GM12878 (cell line): Measurements from ENCODE around the gene NGFR. TPM values are rescaled to one million over a fixed set of nuclear protein-coding genes. Genes with fewer than 3 reads are reported as not detected.

Experiments
- ATAC-seq: fragments of 200-7000 bp; cut with Tn5 transposase; 3 replicates; pipeline ENCODE4 v1.9.1; 2020; ENCODE audit warnings: mild to moderate bottlenecking, moderate library complexity
- Bru-seq: library from RNA; stranded (reverse); fragments of 400-500 nt; gene quantifications from one replicate; lab custom pipeline; 2021; lab: Mats Ljungman, UMichigan
- BruChase-seq, 2 experiments: library from RNA; stranded (reverse); fragments of 400-500 nt; gene quantifications; one replicate each; lab custom pipeline; 2021; lab: Mats Ljungman, UMichigan
- BruUV-seq: library from RNA; stranded (reverse); fragments of 400-500 nt; replicated peaks from 2 replicates; lab custom pipeline; 2021; lab: Mats Ljungman, UMichigan
- CTCF ChIA-PET: fragments of 300-600 bp; sonication (Branson Sonifier 250); formaldehyde crosslinking; extraction: SDS; loops from one replicate; lab custom pipeline; 2021; ENCODE audit warnings: inconsistent platforms; lab: Yijun Ruan, JAX
- POLR2A ChIA-PET: fragments of 350-600 bp; formaldehyde crosslinking; extraction: SDS; loops from one replicate; lab custom pipeline; 2021; ENCODE audit warnings: inconsistent platforms; lab: Charles Lee
- RAD21 ChIA-PET: fragments of 300-600 bp; sonication (Branson Sonifier 250); formaldehyde crosslinking; loops from one replicate; lab custom pipeline; 2023; ENCODE audit warnings: antibody characterized with exemption; ENCODE audit not compliant: unreplicated experiment; lab: Charles Lee
- SMC1A ChIA-PET: fragments of 300-600 bp; sonication (Branson Sonifier 250); formaldehyde crosslinking; loops from one replicate; lab custom pipeline; 2023; ENCODE audit not compliant: unreplicated experiment, uncharacterized antibody; lab: Charles Lee
- DNase-seq: peaks from one replicate; pipeline ENCODE4 v3.0.0-alpha.2; 2011; ENCODE audit warnings: low read depth, low spot score
- FAIRE-seq: peaks from 3 replicates; lab custom pipeline; 2011; peaks lifted over from hg19 to GRCh38; lab: Jason Lieb, UNC
- H2AFZ ChIP-seq: 2 replicates; pipeline ENCODE4 v1.6.0; 2011; ENCODE audit warnings: low read depth, low read length, control low read depth; ENCODE audit not compliant: control insufficient read depth
- H3K27ac ChIP-seq: 2 replicates; pipeline ENCODE4 v1.5.1; 2011; ENCODE audit warnings: control low read depth; ENCODE audit not compliant: control insufficient read depth, insufficient read depth
- H3K27me3 ChIP-seq, 2 experiments: replicated peaks in 1 of 2; 2 replicates each; pipeline versions ENCODE4 v1.6.0 to v1.6.1; 2011; ENCODE audit warnings: low read length in 1 of 2; ENCODE audit not compliant: control insufficient read depth in 2 of 2, insufficient read depth in 2 of 2
- H3K36me3 ChIP-seq, 2 experiments: 2 replicates each; pipeline ENCODE4 v1.5.1; 2011; ENCODE audit warnings: low read length in 1 of 2; ENCODE audit not compliant: control insufficient read depth in 2 of 2, insufficient read depth in 2 of 2
- H3K4me1 ChIP-seq: 2 replicates; pipeline ENCODE4 v1.6.1; 2011; ENCODE audit warnings: mild to moderate bottlenecking, low read length, moderate library complexity, mixed read lengths; ENCODE audit not compliant: control insufficient read depth, insufficient read depth
- H3K4me2 ChIP-seq: 2 replicates; pipeline ENCODE4 v1.6.0; 2011; ENCODE audit warnings: control low read depth; ENCODE audit not compliant: control insufficient read depth, insufficient read depth
- H3K4me3 ChIP-seq: fragments of 200-600 bp; sonication (generic); 2 replicates; pipeline ENCODE4 v1.5.1; 2016
- H3K79me2 ChIP-seq: 2 replicates; pipeline ENCODE4 v1.6.0; 2011; ENCODE audit warnings: low read length; ENCODE audit not compliant: control insufficient read depth, insufficient read depth
- H3K9ac ChIP-seq: 2 replicates; pipeline ENCODE4 v1.8.0; 2011; ENCODE audit warnings: low read length, control low read depth, mixed read lengths; ENCODE audit not compliant: control insufficient read depth, insufficient read depth
- H3K9me3 ChIP-seq: replicated peaks from 3 replicates; pipeline ENCODE4 v1.5.1; 2011; ENCODE audit warnings: mild to moderate bottlenecking, low read length; ENCODE audit not compliant: control insufficient read depth, insufficient read depth
- H4K20me1 ChIP-seq: 2 replicates; pipeline ENCODE4 v1.6.0; 2011; ENCODE audit not compliant: control insufficient read depth, insufficient read depth
- BACH1 ChIP-seq: fragments of 450-650 bp; IDR thresholded peaks from 2 replicates; pipeline ENCODE4 v1.6.1; 2017; ENCODE audit warnings: mild to moderate bottlenecking, borderline replicate concordance
- BRCA1 ChIP-seq: IDR thresholded peaks from 2 replicates; pipeline ENCODE4 v1.6.1; 2011; ENCODE audit warnings: low read depth, low read length, improper control_type of control experiment
- CBX3 ChIP-seq: fragments of 200-600 bp; sonication (generic); IDR thresholded peaks from 2 replicates; pipeline ENCODE4 v1.6.1; 2016; ENCODE audit warnings: low read depth, borderline replicate concordance
- E2F4 ChIP-seq: IDR thresholded peaks from 2 replicates; pipeline ENCODE4 v1.6.1; 2012; ENCODE audit warnings: low read depth, low read length, improper control_type of control experiment
- EED ChIP-seq: sonication (generic); IDR thresholded peaks from 2 replicates; pipeline ENCODE4 v1.6.1; 2016; ENCODE audit warnings: antibody characterized with exemption, low read depth
- GABPA ChIP-seq: IDR thresholded peaks from 2 replicates; pipeline ENCODE4 v1.6.1; 2014; ENCODE audit warnings: antibody characterized with exemption, low read depth, mild to moderate bottlenecking, inconsistent platforms
- HSF1 ChIP-seq: fragments of 150-350 bp; IDR thresholded peaks from 2 replicates; pipeline ENCODE4 v1.6.1; 2014; ENCODE audit warnings: mild to moderate bottlenecking, low read depth, low read length
- IKZF1 ChIP-seq: fragments of 450-650 bp; conservative IDR thresholded peaks from 2 replicates; pipeline ENCODE4 v1.6.1; 2017; ENCODE audit warnings: antibody characterized with exemption, mild to moderate bottlenecking
- JUNB ChIP-seq: IDR thresholded peaks from 2 replicates; pipeline ENCODE4 v1.6.1; 2016; ENCODE audit warnings: antibody characterized with exemption, mild to moderate bottlenecking
- NR2C2 ChIP-seq: IDR thresholded peaks from 2 replicates; pipeline ENCODE4 v1.6.1; 2011; ENCODE audit warnings: borderline replicate concordance, low read depth; ENCODE audit not compliant: control insufficient read depth, insufficient read length
- POLR2AphosphoS2 ChIP-seq: IDR thresholded peaks from 2 replicates; pipeline ENCODE4 v1.6.1; 2011; ENCODE audit warnings: low read depth, mild to moderate bottlenecking, low read length, improper control_type of control experiment, moderate library complexity
- POLR2AphosphoS5 ChIP-seq: IDR thresholded peaks from 2 replicates; pipeline ENCODE4 v1.6.1; 2011; ENCODE audit warnings: mild to moderate bottlenecking, low read length, inconsistent platforms
- RCOR1 ChIP-seq: conservative IDR thresholded peaks from 2 replicates; pipeline ENCODE4 v1.6.1; 2012; ENCODE audit warnings: low read depth, low read length, improper control_type of control experiment
- SIN3A ChIP-seq: IDR thresholded peaks from 2 replicates; pipeline ENCODE4 v1.6.1; 2012; ENCODE audit warnings: low read depth, low read length, improper control_type of control experiment
- USF2 ChIP-seq: IDR thresholded peaks from 2 replicates; pipeline ENCODE4 v1.6.1; 2011; ENCODE audit warnings: low read depth, low read length, improper control_type of control experiment, borderline replicate concordance
- ZNF217 ChIP-seq: fragments of 450-650 bp; IDR thresholded peaks from 2 replicates; pipeline ENCODE4 v1.6.1; 2017; ENCODE audit warnings: antibody characterized with exemption, mild to moderate bottlenecking
- ZNF622 ChIP-seq: fragments of 450-650 bp; IDR thresholded peaks from 2 replicates; pipeline ENCODE4 v1.6.1; 2017; ENCODE audit warnings: mild to moderate bottlenecking, inconsistent platforms
- WGBS: methylation state at CpG from one replicate; pipeline ENCODE4 v1.1.6; 2016; ENCODE audit warnings: low lambda C conversion rate; ENCODE audit not compliant: insufficient replicate concordance, insufficient coverage; ENCODE audit errors: missing lambda C conversion rate; 5-methylcytosine and 5-hydroxymethylcytosine counted together
- in situ Hi-C: fragments of 300-500 bp; cut with MboI; formaldehyde crosslinking; loops from 9 replicates; pipeline ENCODE4 v1.14.3; 2018; ENCODE audit warnings: mixed read lengths
- intact Hi-C: fragments of 100-400 bp; cut with micrococcal nuclease; formaldehyde crosslinking; loops from one replicate; pipeline ENCODE4 v1.14.2; 2022; ENCODE audit not compliant: unreplicated experiment
- long read RNA-seq, 2 experiments: library from polyadenylated mRNA; unstranded; transcript quantifications; one replicate each; pipeline ENCODE4 v2.0.0, GENCODE V29; 2019 to 2020
- polyA minus RNA-seq, 3 experiments: library from RNA; depleted of rRNA, polyadenylated mRNA; stranded (reverse); fragments of >200 nt; gene quantifications; 2 replicates each; pipeline ENCODE4 v1.2.3, GENCODE V29; 2011
- polyA plus RNA-seq, 11 experiments: library from polyadenylated mRNA; depleted of rRNA in 4 of 11; unstranded in 6 of 11; stranded (reverse) in 5 of 11; fragments of >200 nt; fragmentation: Nextera tagmentation in 4 of 11; fragmentation: Illumina TruSeq in 1 of 11; extraction: Ambion mirVana in 4 of 11; extraction: Trizol in 1 of 11; gene quantifications; 1 replicate in 1 of 11; 2 replicates in 10 of 11; pipeline versions ENCODE4 v1.2.1 to v1.2.3, GENCODE V29; 2011 to 2016; ENCODE audit warnings: inconsistent platforms in 2 of 11, missing spikeins in 2 of 11, low read depth in 1 of 11
- total RNA-seq, 4 experiments: library from RNA; depleted of rRNA in 3 of 4; stranded (reverse); fragments of >200 nt in 3 of 4; fragmentation: Illumina TruSeq in 1 of 4; extraction: Trizol in 1 of 4; gene quantifications; 2 replicates each; pipeline versions ENCODE4 v1.2.1 to v1.2.3, GENCODE V29; 2013 to 2021

NGFR gene
- total RNA-seq (2013; cell fraction: nucleolus; rRNA removed), result 0.42 and 0.44 TPM in 2 replicates
- total RNA-seq (2014; rRNA removed) (0.11 TPM in 2 replicates), total RNA-seq (2014; rRNA removed; fragmentation: Illumina TruSeq; extraction: Trizol) (0.05 and 0.09 TPM in 2 replicates), total RNA-seq (2021) (0.08 and 0.21 TPM in 2 replicates), polyA plus RNA-seq (2011; rRNA removed) (0.07 TPM in 1 of 2 replicates, not detected in the other), polyA plus RNA-seq (2014; fragmentation: Illumina TruSeq; extraction: Trizol) (0.07 and 0.10 TPM in 2 replicates), polyA plus RNA-seq (2014; fragmentation: Nextera tagmentation; extraction: Ambion mirVana) (under 1 TPM in 1 of 2 experiments, not detected in 1; 0.05 TPM), polyA plus RNA-seq (2014; rRNA removed) (0.09 and 0.15 TPM in 2 replicates), polyA plus RNA-seq (2016; fragmentation: Nextera tagmentation; extraction: Ambion mirVana) (under 1 TPM; 0.05 to 0.28 TPM), polyA minus RNA-seq (2011; rRNA and poly(A)+ RNA removed) (0.05 and 0.15 TPM in 2 replicates), Bru-seq, nascent RNA (percentile 26 among the genes with signal in this experiment), BruChase-seq, experiment 1, labeled RNA remaining after a 6-hour chase (percentile 30 among the genes with signal in this experiment), BruChase-seq, experiment 2, labeled RNA remaining after a 2-hour chase (percentile 25 among the genes with signal in this experiment)
- polyA plus RNA-seq (2011; ENCODE audit: low read depth), result 0.14 TPM
- 0.09 and 0.18 TPM in 2 replicates for polyA plus RNA-seq (2011; cell fraction: cytosol; rRNA removed)
- polyA plus RNA-seq (2011; cell fraction: nucleus; rRNA removed), result 0.07 and 0.22 TPM in 2 replicates
- polyA plus RNA-seq (2012), result 0.64 and 0.72 TPM in 2 replicates
- polyA minus RNA-seq (2011; cell fraction: cytosol; rRNA and poly(A)+ RNA removed), result not detected in 2 replicates
- 0.10 TPM in 1 of 2 replicates, not detected in the other for polyA minus RNA-seq (2011; cell fraction: nucleus; rRNA and poly(A)+ RNA removed)
- long read RNA-seq, experiment 1, result 0 reads
- long read RNA-seq, experiment 2, result 0 reads

- WGBS, result under 1% methylated on average over 56 of the region's 79 CpGs
- H3K4me1 ChIP-seq, result peaks cover 9% of the 10 kb centered on the region; the same call in 1 of the 2 replicates
- peak within 1 kb of the TSS; percentile 64; the same call in 1 of the 2 replicates for H3K4me3 ChIP-seq
- ChIA-PET SMC1A (no interaction called here), CTCF (interaction anchor here (1.2 kb wide), 1 partner anchor 35 kb away, joined by 4 read pairs; no protein-coding TSS in a partner anchor), POLR2A (no interaction called here), RAD21 (interaction anchor here (0.9 to 1.8 kb wide), 2 partner anchors 62 to 180 kb away, joined by 3 to 4 read pairs; no protein-coding TSS in a partner anchor)
- no peaks in the 10 kb centered on the region for H3K36me3 ChIP-seq
- H3K9ac ChIP-seq, result no peak within 1 kb of the TSS
- peak within 1 kb of the TSS; percentile 71 for H3K4me2 ChIP-seq
- H3K9me3 ChIP-seq, result no peaks in the 10 kb centered on the region
- H3K27me3 ChIP-seq, result peaks cover 13 to 17% of the 10 kb centered on the region in 2 experiments
- no peaks in the 10 kb centered on the region for H3K79me2 ChIP-seq
- intact Hi-C loops, result no loop called here
- in situ Hi-C loops, result loop anchor here (5.0 kb wide), 1 partner anchor 57 kb away; no protein-coding TSS in a partner anchor
- FAIRE-seq (no peak), ATAC-seq (peak; percentile 87), DNase-seq (no peak)
- peak within 1 kb of the TSS; percentile 11; the same call in 1 of the 2 replicates for H2AFZ ChIP-seq
- BruUV-seq, result no TSS peak
- no peak within 1 kb of the TSS for H3K27ac ChIP-seq
- H4K20me1 ChIP-seq, result no peaks in the 10 kb centered on the region
- TF ChIP-seq POLR2AphosphoS2, result no peak
- no peak for TF ChIP-seq GABPA
- no peak for TF ChIP-seq JUNB
- TF ChIP-seq BACH1, result no peak
- no peak for TF ChIP-seq HSF1
- no peak for TF ChIP-seq BRCA1
- TF ChIP-seq USF2, result no peak
- no peak for TF ChIP-seq CBX3
- no peak for TF ChIP-seq ZNF622
- no peak for TF ChIP-seq SIN3A
- 0 out of 2 replicates have a peak, but pooled peaks have one; percentile 22 for TF ChIP-seq IKZF1
- no peak for TF ChIP-seq E2F4
- TF ChIP-seq EED, result no peak
- no peak for TF ChIP-seq ZNF217
- no peak for TF ChIP-seq POLR2AphosphoS5
- no peak for TF ChIP-seq NR2C2
- TF ChIP-seq RCOR1, result no peak
Observed at GRCh38 chr17:49494986-49495841, at the start of gene NGFR. TSS of gene NGFR (plus strand) at chr17:49495293. CDS start at chr17:49495418, 125 bp downstream.
